GM23338 (cell line): ENCODE data around the gene SLC26A4.

Source experiments
- CTCF ChIP-seq, 2 experiments: fragments of 200-600 bp in 1 of 2; sonication (generic) in 1 of 2; conservative IDR thresholded peaks; 2 replicates each; pipeline versions ENCODE4 v1.5.1 to v1.6.1; 2016 to 2017; ENCODE audit warnings: antibody characterized with exemption in 2 of 2, low read depth in 2 of 2, mild to moderate bottlenecking in 2 of 2, moderate library complexity in 1 of 2
- EZH2 ChIP-seq: fragments of 200-600 bp; sonication (generic); IDR thresholded peaks from one replicate; pipeline ENCODE4 v1.8.0; 2017; ENCODE audit warnings: antibody characterized with exemption, mild to moderate bottlenecking, low read depth; ENCODE audit not compliant: unreplicated experiment
- EZH2phosphoT487 ChIP-seq: fragments of 200-600 bp; sonication (generic); IDR thresholded peaks from one replicate; pipeline ENCODE4 v1.8.1; 2018; ENCODE audit warnings: antibody characterized with exemption; ENCODE audit not compliant: unreplicated experiment
- POLR2AphosphoS5 ChIP-seq: IDR thresholded peaks from 2 replicates; pipeline ENCODE4 v1.6.1; 2016; ENCODE audit warnings: antibody characterized with exemption, low read depth
- REST ChIP-seq: IDR thresholded peaks from one replicate; pipeline ENCODE4 v1.6.1; 2018; ENCODE audit warnings: antibody characterized with exemption; ENCODE audit not compliant: unreplicated experiment

- no peak for TF ChIP-seq EZH2
- no peak for TF ChIP-seq POLR2AphosphoS5
- no peak for TF ChIP-seq REST
- TF ChIP-seq CTCF (conservative IDR thresholded peaks at IDR 0.05; ENCODE audit: low read depth in 2 of 2) = no peak
- no peak for TF ChIP-seq EZH2phosphoT487
Measured at GRCh38 chr7:107630342-107630741, 30.3 kb upstream of the SLC26A4 start.
